ENCODE measurements around the gene CFAP45.

DNA sequence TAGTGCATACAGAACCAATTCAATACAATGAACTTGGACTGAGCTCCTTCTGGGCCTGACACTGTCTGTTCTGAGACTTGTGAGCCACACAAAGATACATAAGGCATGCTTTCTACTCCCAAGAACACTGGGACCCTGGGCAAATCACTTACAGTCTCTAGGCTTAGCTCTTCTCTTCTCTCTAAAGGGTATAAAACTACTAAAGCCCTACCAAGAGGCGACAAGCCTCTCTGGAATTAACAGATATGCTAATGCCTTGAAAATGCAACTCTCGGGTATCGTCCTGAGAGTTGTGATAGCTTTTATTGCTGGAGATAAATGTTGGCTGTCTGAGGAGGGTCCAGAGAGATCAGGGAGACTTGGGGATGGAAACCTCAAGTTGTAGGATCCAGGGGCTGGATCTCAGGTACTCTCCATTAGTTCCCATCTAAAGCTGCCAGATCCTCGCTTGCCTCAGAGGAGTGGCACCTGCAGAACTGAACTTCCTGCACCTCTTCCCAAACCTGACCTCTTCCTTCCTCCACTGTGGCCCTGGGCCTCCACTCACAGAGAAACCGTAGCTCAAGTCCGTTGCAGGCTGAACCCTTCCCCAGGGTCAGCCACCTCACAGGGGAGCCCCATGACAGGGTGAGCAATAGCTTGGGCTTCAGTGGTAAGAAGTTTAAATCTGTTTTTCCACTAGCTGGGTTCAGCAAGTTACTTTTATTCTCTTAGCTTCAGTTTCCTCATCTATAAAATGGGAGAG is 11.5 kb upstream of the CFAP45 start:
- TF ChIP-seq, protein P1, sequence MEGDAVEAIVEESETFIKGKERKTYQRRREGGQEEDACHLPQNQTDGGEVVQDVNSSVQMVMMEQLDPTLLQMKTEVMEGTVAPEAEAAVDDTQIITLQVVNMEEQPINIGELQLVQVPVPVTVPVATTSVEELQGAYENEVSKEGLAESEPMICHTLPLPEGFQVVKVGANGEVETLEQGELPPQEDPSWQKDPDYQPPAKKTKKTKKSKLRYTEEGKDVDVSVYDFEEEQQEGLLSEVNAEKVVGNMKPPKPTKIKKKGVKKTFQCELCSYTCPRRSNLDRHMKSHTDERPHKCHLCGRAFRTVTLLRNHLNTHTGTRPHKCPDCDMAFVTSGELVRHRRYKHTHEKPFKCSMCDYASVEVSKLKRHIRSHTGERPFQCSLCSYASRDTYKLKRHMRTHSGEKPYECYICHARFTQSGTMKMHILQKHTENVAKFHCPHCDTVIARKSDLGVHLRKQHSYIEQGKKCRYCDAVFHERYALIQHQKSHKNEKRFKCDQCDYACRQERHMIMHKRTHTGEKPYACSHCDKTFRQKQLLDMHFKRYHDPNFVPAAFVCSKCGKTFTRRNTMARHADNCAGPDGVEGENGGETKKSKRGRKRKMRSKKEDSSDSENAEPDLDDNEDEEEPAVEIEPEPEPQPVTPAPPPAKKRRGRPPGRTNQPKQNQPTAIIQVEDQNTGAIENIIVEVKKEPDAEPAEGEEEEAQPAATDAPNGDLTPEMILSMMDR (conservative IDR thresholded peaks at IDR 0.05): no peak
- no peak for TF ChIP-seq EZH2 (IDR thresholded peaks at IDR 0.05; ENCODE audit: low read depth)
